H9 (cell line): ENCODE measurements around the gene FBXO48. TPM values are rescaled to one million over a fixed set of nuclear protein-coding genes. Genes with fewer than 3 reads are reported as not detected.

Experiments
- DNase-seq: peaks from one replicate; pipeline ENCODE4 v3.0.0-alpha.2; 2017
- H2AFZ ChIP-seq: one replicate; pipeline ENCODE4 v1.6.1; 2013; ENCODE audit warnings: mild to moderate bottlenecking, low read length, control low read depth, moderate library complexity
- H2AK5ac ChIP-seq: 2 replicates; pipeline ENCODE4 v1.6.1; 2013; ENCODE audit warnings: low read length, control low read depth, mixed read lengths; ENCODE audit not compliant: insufficient read length
- H2BK120ac ChIP-seq: one replicate; pipeline ENCODE4 v1.6.1; 2013; ENCODE audit warnings: low read depth, mild to moderate bottlenecking, low read length, control low read depth, inconsistent platforms; ENCODE audit not compliant: poor library complexity, severe bottlenecking
- H2BK12ac ChIP-seq: 2 replicates; pipeline ENCODE4 v1.6.1; 2013; ENCODE audit warnings: low read length, control low read depth, mixed read lengths, low read depth; ENCODE audit not compliant: insufficient read length
- H2BK15ac ChIP-seq: 2 replicates; pipeline ENCODE4 v1.6.1; 2013; ENCODE audit warnings: low read depth, low read length, control low read depth
- H2BK20ac ChIP-seq: one replicate; pipeline ENCODE4 v1.6.1; 2013; ENCODE audit warnings: low read depth, mild to moderate bottlenecking, low read length, control low read depth, inconsistent platforms; ENCODE audit not compliant: poor library complexity, severe bottlenecking
- H2BK5ac ChIP-seq: 2 replicates; pipeline ENCODE4 v1.6.1; 2013; ENCODE audit warnings: low read length, control low read depth, mixed read lengths; ENCODE audit not compliant: insufficient read length
- H3K14ac ChIP-seq: 2 replicates; pipeline ENCODE4 v1.6.1; 2013; ENCODE audit warnings: low read length, control low read depth; ENCODE audit not compliant: insufficient read depth
- H3K18ac ChIP-seq: 2 replicates; pipeline ENCODE4 v1.6.1; 2013; ENCODE audit warnings: low read depth, mild to moderate bottlenecking, mixed read lengths, low read length, control low read depth; ENCODE audit not compliant: insufficient read length
- H3K23ac ChIP-seq: 2 replicates; pipeline ENCODE4 v1.6.1; 2013; ENCODE audit warnings: low read length, control low read depth, mixed read lengths, low read depth; ENCODE audit not compliant: insufficient read length
- H3K23me2 ChIP-seq: 2 replicates; pipeline ENCODE4 v1.6.1; 2013; ENCODE audit warnings: low read depth, mild to moderate bottlenecking, mixed read lengths, low read length, control low read depth; ENCODE audit not compliant: insufficient read length, poor library complexity, severe bottlenecking
- H3K27ac ChIP-seq: 2 replicates; pipeline ENCODE4 v1.5.1; 2013; ENCODE audit warnings: low read length, control low read depth, mixed read lengths, low read depth; ENCODE audit not compliant: insufficient read length
- H3K27me3 ChIP-seq: 2 replicates; pipeline ENCODE4 v1.6.1; 2013; ENCODE audit warnings: low read length, control low read depth, inconsistent platforms; ENCODE audit not compliant: insufficient read depth
- H3K4ac ChIP-seq: 2 replicates; pipeline ENCODE4 v1.6.1; 2013; ENCODE audit warnings: low read depth, mild to moderate bottlenecking, control low read depth, inconsistent platforms, low read length, moderate library complexity
- H3K4me1 ChIP-seq: 2 replicates; pipeline ENCODE4 v1.6.1; 2013; ENCODE audit warnings: low read length, control low read depth, inconsistent platforms; ENCODE audit not compliant: insufficient read depth
- H3K4me2 ChIP-seq: 2 replicates; pipeline ENCODE4 v1.6.1; 2013; ENCODE audit warnings: low read length, control low read depth, mixed read lengths; ENCODE audit not compliant: insufficient read length, insufficient read depth
- H3K56ac ChIP-seq: 2 replicates; pipeline ENCODE4 v1.6.1; 2013; ENCODE audit warnings: low read depth, mild to moderate bottlenecking, mixed read lengths, low read length, control low read depth; ENCODE audit not compliant: insufficient read length
- H3K79me1 ChIP-seq: 2 replicates; pipeline ENCODE4 v1.6.1; 2013; ENCODE audit warnings: low read depth, mild to moderate bottlenecking, moderate library complexity, low read length, control low read depth, inconsistent platforms; ENCODE audit not compliant: insufficient read depth, poor library complexity, severe bottlenecking
- H3K79me2 ChIP-seq: 2 replicates; pipeline ENCODE4 v1.6.1; 2013; ENCODE audit warnings: low read length, control low read depth, inconsistent platforms; ENCODE audit not compliant: insufficient read depth
- H3K9ac ChIP-seq: 2 replicates; pipeline ENCODE4 v1.6.1; 2013; ENCODE audit warnings: low read length, control low read depth, mixed read lengths; ENCODE audit not compliant: insufficient read length; ENCODE audit errors: extremely low read depth
- H3K9me3 ChIP-seq: one replicate; pipeline ENCODE4 v1.6.1; 2013; ENCODE audit warnings: low read depth, low read length, inconsistent platforms; ENCODE audit not compliant: control insufficient read depth
- H3T11ph ChIP-seq: one replicate; pipeline ENCODE4 v1.6.1; 2013; ENCODE audit warnings: mild to moderate bottlenecking, low read length, control low read depth, inconsistent platforms
- H4K20me1 ChIP-seq: one replicate; pipeline ENCODE4 v1.6.1; 2013; ENCODE audit not compliant: control insufficient read depth, insufficient read length, insufficient read depth
- H4K5ac ChIP-seq: 2 replicates; pipeline ENCODE4 v1.6.1; 2013; ENCODE audit warnings: low read depth, mild to moderate bottlenecking, mixed read lengths, low read length, control low read depth; ENCODE audit not compliant: insufficient read length
- H4K8ac ChIP-seq: replicated peaks from 2 replicates; pipeline ENCODE4 v1.6.1; 2013; ENCODE audit warnings: low read length, control low read depth, mixed read lengths, low read depth; ENCODE audit not compliant: insufficient read length
- H4K91ac ChIP-seq: 2 replicates; pipeline ENCODE4 v1.6.1; 2013; ENCODE audit warnings: low read depth, mild to moderate bottlenecking, moderate library complexity, mixed read lengths, low read length, control low read depth; ENCODE audit not compliant: insufficient read length
- H3K27ac Mint-ChIP-seq, 3 experiments: 2 replicates in 2 of 3; 3 replicates in 1 of 3; pipeline ENCODE4 v1.8.0; 2020 to 2021; ENCODE audit warnings: mixed read lengths in 3 of 3, mild to moderate bottlenecking in 1 of 3, moderate library complexity in 1 of 3
- H3K27me3 Mint-ChIP-seq: 2 replicates; pipeline ENCODE4 v1.8.0; 2021; ENCODE audit warnings: low read depth, mild to moderate bottlenecking, moderate library complexity, mixed read lengths
- H3K36me3 Mint-ChIP-seq, 3 experiments: 2 replicates in 2 of 3; 3 replicates in 1 of 3; pipeline ENCODE4 v1.8.0; 2020 to 2021; ENCODE audit warnings: low read depth in 3 of 3, mixed read lengths in 3 of 3; ENCODE audit not compliant: insufficient read depth in 1 of 3
- H3K4me1 Mint-ChIP-seq, 2 experiments: 2 replicates each; pipeline ENCODE4 v1.8.0; 2020; ENCODE audit warnings: mixed read lengths in 2 of 2
- H3K4me3 Mint-ChIP-seq, 2 experiments: 2 replicates in 1 of 2; 3 replicates in 1 of 2; pipeline ENCODE4 v1.8.0; 2020 to 2021; ENCODE audit warnings: mild to moderate bottlenecking in 2 of 2, mixed read lengths in 2 of 2, moderate library complexity in 1 of 2
- H3K9me3 Mint-ChIP-seq, 2 experiments: 2 replicates in 1 of 2; 3 replicates in 1 of 2; pipeline ENCODE4 v1.8.0; 2020; ENCODE audit warnings: mild to moderate bottlenecking in 2 of 2, mixed read lengths in 2 of 2, moderate library complexity in 1 of 2
- WGBS: extraction: QIAGEN DNeasy Blood & Tissue Kit; methylation state at CpG from one replicate; pipeline ENCODE4 v1.1.7; 2013; ENCODE audit warnings: missing lambda C conversion rate, low lambda C conversion rate, mixed read lengths; ENCODE audit not compliant: insufficient read length; ENCODE audit errors: extremely low coverage; 5-methylcytosine and 5-hydroxymethylcytosine counted together
- total RNA-seq: library from RNA; stranded (reverse); gene quantifications from 2 replicates; pipeline ENCODE4 v1.2.1, GENCODE V29; 2021
- TF ChIP-seq, protein P1 (sequence below): fragments of 200-600 bp; sonication (generic); conservative IDR thresholded peaks from 3 replicates; pipeline ENCODE4 v1.8.0; 2021; ENCODE audit warnings: antibody characterized with exemption, mild to moderate bottlenecking

The FBXO48 gene
- total RNA-seq, 1 experiment from 2014 or later, result 1.4 TPM

DNA sequence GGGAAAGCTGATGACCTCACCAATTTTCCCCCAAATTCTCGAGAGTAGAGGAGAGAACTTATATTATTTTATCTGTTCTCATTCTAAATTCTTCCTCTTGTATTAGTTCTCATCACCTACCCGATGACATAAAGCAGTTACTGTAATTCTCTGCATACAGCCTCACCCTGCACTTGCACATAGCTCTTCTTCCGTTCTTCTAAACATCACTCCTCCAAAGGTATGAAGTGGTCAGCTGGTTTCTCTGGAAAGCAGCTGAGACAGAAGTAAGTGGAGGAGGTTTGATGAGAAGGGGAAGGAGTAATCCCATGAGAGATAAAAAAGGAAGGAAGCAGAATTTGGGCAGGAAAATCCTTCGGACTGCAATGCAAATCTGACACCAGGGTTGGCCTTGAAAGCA is 39.0 kb downstream of the FBXO48 start:
- no peak overlapping the region for H2BK15ac ChIP-seq
- H2BK120ac ChIP-seq, result no peak overlapping the region
- no peak overlapping the region for H3K4me3 Mint-ChIP-seq
- no peak overlapping the region for H3K14ac ChIP-seq
- H3K79me2 ChIP-seq, result no peaks in the 10 kb centered on the region
- H3T11ph ChIP-seq, result no peak overlapping the region
- H4K20me1 ChIP-seq, result no peaks in the 10 kb centered on the region
- H3K4me2 ChIP-seq, result no peak overlapping the region
- no peak overlapping the region for H3K27ac ChIP-seq
- H4K5ac ChIP-seq, result no peak overlapping the region
- H3K36me3 Mint-ChIP-seq, result no peaks in the 10 kb centered on the region
- peaks cover 0 to 3% of the 10 kb centered on the region in 2 experiments; a peak in 1 of 4 replicates for H3K4me1 Mint-ChIP-seq
- no peak overlapping the region for H3K56ac ChIP-seq
- H3K9me3 Mint-ChIP-seq, result no peaks in the 10 kb centered on the region; a peak in 2 of 5 replicates
- no peak overlapping the region for H3K9ac ChIP-seq
- no peak overlapping the region for H2AFZ ChIP-seq
- no peaks in the 10 kb centered on the region for H3K23me2 ChIP-seq
- no peak overlapping the region for H2BK20ac ChIP-seq
- H4K91ac ChIP-seq, result no peak overlapping the region
- H3K27ac Mint-ChIP-seq, result no peak overlapping the region
- no peaks in the 10 kb centered on the region for H3K4me1 ChIP-seq
- no peak overlapping the region for H3K18ac ChIP-seq
- H3K9me3 ChIP-seq, result no peaks in the 10 kb centered on the region
- no peak overlapping the region for H3K23ac ChIP-seq
- H3K27me3 ChIP-seq, result no peaks in the 10 kb centered on the region
- H3K79me1 ChIP-seq, result no peaks in the 10 kb centered on the region
- H4K8ac ChIP-seq, result no peak overlapping the region
- DNase-seq, result no peak
- H2BK12ac ChIP-seq, result no peak overlapping the region
- TF ChIP-seq, protein P1, sequence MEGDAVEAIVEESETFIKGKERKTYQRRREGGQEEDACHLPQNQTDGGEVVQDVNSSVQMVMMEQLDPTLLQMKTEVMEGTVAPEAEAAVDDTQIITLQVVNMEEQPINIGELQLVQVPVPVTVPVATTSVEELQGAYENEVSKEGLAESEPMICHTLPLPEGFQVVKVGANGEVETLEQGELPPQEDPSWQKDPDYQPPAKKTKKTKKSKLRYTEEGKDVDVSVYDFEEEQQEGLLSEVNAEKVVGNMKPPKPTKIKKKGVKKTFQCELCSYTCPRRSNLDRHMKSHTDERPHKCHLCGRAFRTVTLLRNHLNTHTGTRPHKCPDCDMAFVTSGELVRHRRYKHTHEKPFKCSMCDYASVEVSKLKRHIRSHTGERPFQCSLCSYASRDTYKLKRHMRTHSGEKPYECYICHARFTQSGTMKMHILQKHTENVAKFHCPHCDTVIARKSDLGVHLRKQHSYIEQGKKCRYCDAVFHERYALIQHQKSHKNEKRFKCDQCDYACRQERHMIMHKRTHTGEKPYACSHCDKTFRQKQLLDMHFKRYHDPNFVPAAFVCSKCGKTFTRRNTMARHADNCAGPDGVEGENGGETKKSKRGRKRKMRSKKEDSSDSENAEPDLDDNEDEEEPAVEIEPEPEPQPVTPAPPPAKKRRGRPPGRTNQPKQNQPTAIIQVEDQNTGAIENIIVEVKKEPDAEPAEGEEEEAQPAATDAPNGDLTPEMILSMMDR, result no peak
- WGBS, result no CpG with 5 or more reads among the region's 4 CpGs
- no peaks in the 10 kb centered on the region for H3K27me3 Mint-ChIP-seq
- no peak overlapping the region for H2AK5ac ChIP-seq
- H2BK5ac ChIP-seq, result no peak overlapping the region
- no peak overlapping the region for H3K4ac ChIP-seq
